ENCODE measurements around the gene HAPSTR1. TPM values are rescaled to one million over a fixed set of nuclear protein-coding genes. Genes with fewer than 3 reads are reported as not detected.
A peak's percentile ranks its signal among the peaks of the same experiment; 100 is the strongest.

Gene HAPSTR1
- total and polyA plus RNA-seq, 2 of the 13 experiments (the other 11 are each of a cell fraction or from before 2014, with no cell fraction given) = 25.2 to 83.2 TPM

DNA sequence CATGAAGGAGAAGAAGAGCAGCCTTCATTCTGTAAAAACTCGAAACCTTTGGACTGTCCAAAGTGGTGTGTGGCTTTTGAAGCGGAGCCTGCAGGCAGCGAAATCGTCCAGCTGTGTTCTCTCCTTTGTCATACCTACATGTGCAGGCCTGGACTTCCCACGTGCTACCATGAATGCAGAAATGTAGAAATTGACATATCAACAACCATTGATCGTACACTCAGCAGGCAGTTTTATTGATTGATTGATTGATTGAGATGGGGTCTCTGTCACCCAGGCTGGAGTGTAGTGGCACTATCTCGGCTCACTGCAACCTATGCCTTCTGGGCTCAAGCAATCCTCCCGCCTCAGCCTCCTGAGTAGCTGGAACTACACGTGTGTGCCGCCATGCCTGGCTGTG lies 2.6 kb upstream of the HAPSTR1 start (continued):
- TF ChIP-seq, protein P1, sequence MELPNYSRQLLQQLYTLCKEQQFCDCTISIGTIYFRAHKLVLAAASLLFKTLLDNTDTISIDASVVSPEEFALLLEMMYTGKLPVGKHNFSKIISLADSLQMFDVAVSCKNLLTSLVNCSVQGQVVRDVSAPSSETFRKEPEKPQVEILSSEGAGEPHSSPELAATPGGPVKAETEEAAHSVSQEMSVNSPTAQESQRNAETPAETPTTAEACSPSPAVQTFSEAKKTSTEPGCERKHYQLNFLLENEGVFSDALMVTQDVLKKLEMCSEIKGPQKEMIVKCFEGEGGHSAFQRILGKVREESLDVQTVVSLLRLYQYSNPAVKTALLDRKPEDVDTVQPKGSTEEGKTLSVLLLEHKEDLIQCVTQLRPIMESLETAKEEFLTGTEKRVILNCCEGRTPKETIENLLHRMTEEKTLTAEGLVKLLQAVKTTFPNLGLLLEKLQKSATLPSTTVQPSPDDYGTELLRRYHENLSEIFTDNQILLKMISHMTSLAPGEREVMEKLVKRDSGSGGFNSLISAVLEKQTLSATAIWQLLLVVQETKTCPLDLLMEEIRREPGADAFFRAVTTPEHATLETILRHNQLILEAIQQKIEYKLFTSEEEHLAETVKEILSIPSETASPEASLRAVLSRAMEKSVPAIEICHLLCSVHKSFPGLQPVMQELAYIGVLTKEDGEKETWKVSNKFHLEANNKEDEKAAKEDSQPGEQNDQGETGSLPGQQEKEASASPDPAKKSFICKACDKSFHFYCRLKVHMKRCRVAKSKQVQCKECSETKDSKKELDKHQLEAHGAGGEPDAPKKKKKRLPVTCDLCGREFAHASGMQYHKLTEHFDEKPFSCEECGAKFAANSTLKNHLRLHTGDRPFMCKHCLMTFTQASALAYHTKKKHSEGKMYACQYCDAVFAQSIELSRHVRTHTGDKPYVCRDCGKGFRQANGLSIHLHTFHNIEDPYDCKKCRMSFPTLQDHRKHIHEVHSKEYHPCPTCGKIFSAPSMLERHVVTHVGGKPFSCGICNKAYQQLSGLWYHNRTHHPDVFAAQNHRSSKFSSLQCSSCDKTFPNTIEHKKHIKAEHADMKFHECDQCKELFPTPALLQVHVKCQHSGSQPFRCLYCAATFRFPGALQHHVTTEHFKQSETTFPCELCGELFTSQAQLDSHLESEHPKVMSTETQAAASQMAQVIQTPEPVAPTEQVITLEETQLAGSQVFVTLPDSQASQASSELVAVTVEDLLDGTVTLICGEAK (IDR thresholded peaks at IDR 0.05) = no peak
- TF ChIP-seq, protein P1 (CRISPR knock-in tag; IDR thresholded peaks at IDR 0.05) = peak; percentile 26; the same call in 1 of the 2 replicates
- TF ChIP-seq, protein P2, sequence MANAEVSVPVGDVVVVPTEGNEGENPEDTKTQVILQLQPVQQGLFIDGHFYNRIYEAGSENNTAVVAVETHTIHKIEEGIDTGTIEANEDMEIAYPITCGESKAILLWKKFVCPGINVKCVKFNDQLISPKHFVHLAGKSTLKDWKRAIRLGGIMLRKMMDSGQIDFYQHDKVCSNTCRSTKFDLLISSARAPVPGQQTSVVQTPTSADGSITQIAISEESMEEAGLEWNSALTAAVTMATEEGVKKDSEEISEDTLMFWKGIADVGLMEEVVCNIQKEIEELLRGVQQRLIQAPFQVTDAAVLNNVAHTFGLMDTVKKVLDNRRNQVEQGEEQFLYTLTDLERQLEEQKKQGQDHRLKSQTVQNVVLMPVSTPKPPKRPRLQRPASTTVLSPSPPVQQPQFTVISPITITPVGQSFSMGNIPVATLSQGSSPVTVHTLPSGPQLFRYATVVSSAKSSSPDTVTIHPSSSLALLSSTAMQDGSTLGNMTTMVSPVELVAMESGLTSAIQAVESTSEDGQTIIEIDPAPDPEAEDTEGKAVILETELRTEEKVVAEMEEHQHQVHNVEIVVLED (CRISPR knock-in tag; IDR thresholded peaks at IDR 0.05; ENCODE audit: borderline replicate concordance) = no peak
- TF ChIP-seq ZNF652 (CRISPR knock-in tag; IDR thresholded peaks at IDR 0.05; ENCODE audit: borderline replicate concordance, low read depth) (no peak), SMAD9 (CRISPR knock-in tag; IDR thresholded peaks at IDR 0.05) (no peak), ZNF670 (CRISPR knock-in tag; IDR thresholded peaks at IDR 0.05; ENCODE audit: borderline replicate concordance) (no peak), ZNF746 (CRISPR knock-in tag; IDR thresholded peaks at IDR 0.05) (no peak), RXRA (CRISPR knock-in tag; IDR thresholded peaks at IDR 0.05) (no peak), KDM5A (IDR thresholded peaks at IDR 0.05; ENCODE audit: borderline replicate concordance, low read length) (no peak), MLLT10 (CRISPR knock-in tag; IDR thresholded peaks at IDR 0.05) (no peak), PATZ1 (CRISPR knock-in tag; IDR thresholded peaks at IDR 0.05) (no peak), RCOR2 (CRISPR knock-in tag; IDR thresholded peaks at IDR 0.05) (no peak), MAZ (IDR thresholded peaks at IDR 0.05; ENCODE audit: borderline replicate concordance, low read depth, low read length) (no peak), MAZ (CRISPR knock-in tag; IDR thresholded peaks at IDR 0.05; ENCODE audit: low read depth) (no peak)
- TF ChIP-seq, protein P3, sequence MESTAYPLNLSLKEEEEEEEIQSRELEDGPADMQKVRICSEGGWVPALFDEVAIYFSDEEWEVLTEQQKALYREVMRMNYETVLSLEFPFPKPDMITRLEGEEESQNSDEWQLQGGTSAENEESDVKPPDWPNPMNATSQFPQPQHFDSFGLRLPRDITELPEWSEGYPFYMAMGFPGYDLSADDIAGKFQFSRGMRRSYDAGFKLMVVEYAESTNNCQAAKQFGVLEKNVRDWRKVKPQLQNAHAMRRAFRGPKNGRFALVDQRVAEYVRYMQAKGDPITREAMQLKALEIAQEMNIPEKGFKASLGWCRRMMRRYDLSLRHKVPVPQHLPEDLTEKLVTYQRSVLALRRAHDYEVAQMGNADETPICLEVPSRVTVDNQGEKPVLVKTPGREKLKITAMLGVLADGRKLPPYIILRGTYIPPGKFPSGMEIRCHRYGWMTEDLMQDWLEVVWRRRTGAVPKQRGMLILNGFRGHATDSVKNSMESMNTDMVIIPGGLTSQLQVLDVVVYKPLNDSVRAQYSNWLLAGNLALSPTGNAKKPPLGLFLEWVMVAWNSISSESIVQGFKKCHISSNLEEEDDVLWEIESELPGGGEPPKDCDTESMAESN (CRISPR knock-in tag; conservative IDR thresholded peaks at IDR 0.05) = no peak
